Keratinocyte (primary cell): ENCODE data around the gene HAAO.

Source experiments
- CTCF ChIP-seq, 3 experiments: IDR thresholded peaks in 1 of 3; conservative IDR thresholded peaks in 1 of 3; optimal IDR thresholded peaks in 1 of 3; 2 replicates in 2 of 3; 3 replicates in 1 of 3; pipeline versions ENCODE3 to v1.5.1; 2011; ENCODE audit warnings: low read length in 3 of 3, mild to moderate bottlenecking in 3 of 3, moderate library complexity in 2 of 3, control low read depth in 1 of 3, inconsistent platforms in 1 of 3; ENCODE audit not compliant: insufficient read depth in 2 of 3; ENCODE audit errors: extremely low read depth in 1 of 3
- EZH2 ChIP-seq: IDR thresholded peaks from one replicate; pipeline ENCODE4 v1.6.1; 2012; ENCODE audit warnings: inconsistent platforms, mild to moderate bottlenecking, low read length, moderate library complexity

- TF ChIP-seq CTCF (optimal IDR thresholded peaks at IDR 0.05 in 1 of 3, IDR thresholded peaks at IDR 0.05 in 1 of 3, conservative IDR thresholded peaks at IDR 0.05 in 1 of 3; ENCODE audit: extremely low read depth in 1 of 3, insufficient read depth in 2 of 3, low read length in 3 of 3) (peak in 1 of 3 experiments; percentile 14), EZH2 (no peak)
These were observed 37.5 kb upstream of the HAAO start for GRCh38 chr2:42829671-42830440.
